Fibroblast of lung (primary cell): ENCODE results near the gene PPFIBP1. TPM values are rescaled to one million over a fixed set of nuclear protein-coding genes. Genes with fewer than 3 reads are reported as not detected.

Experiments
- DNase-seq, 2 donors: peaks; one replicate each; pipeline versions ENCODE4 v3.0.0 to v3.0.0-alpha.2; 2010; ENCODE audit warnings: low read depth in 2 of 2
- H2AFZ ChIP-seq: 2 replicates; pipeline ENCODE4 v1.5.1; 2012; ENCODE audit warnings: low read length, control low read depth, inconsistent platforms
- H3K27ac ChIP-seq: 2 replicates; pipeline ENCODE4 v1.5.1; 2011; ENCODE audit warnings: low read length, control low read depth; ENCODE audit not compliant: insufficient read depth
- H3K27me3 ChIP-seq: 2 replicates; pipeline ENCODE4 v1.5.1; 2011; ENCODE audit warnings: mild to moderate bottlenecking, low read length; ENCODE audit not compliant: control insufficient read depth, insufficient read depth
- H3K36me3 ChIP-seq: 2 replicates; pipeline ENCODE4 v1.5.1; 2011; ENCODE audit warnings: low read length; ENCODE audit not compliant: control insufficient read depth, insufficient read depth
- H3K4me1 ChIP-seq: 2 replicates; pipeline ENCODE4 v1.5.1; 2011; ENCODE audit warnings: low read length; ENCODE audit not compliant: control insufficient read depth, insufficient read depth; ENCODE audit errors: extremely low read depth
- H3K4me2 ChIP-seq: 2 replicates; pipeline ENCODE4 v1.5.1; 2011; ENCODE audit warnings: low read length, control low read depth; ENCODE audit not compliant: insufficient read depth; ENCODE audit errors: extremely low read depth
- H3K4me3 ChIP-seq, 4 experiments: fragments of 200-600 bp in 1 of 4; sonication (generic) in 1 of 4; replicated peaks in 1 of 4; 2 replicates each; pipeline ENCODE4 v1.5.1; 2011 to 2016; ENCODE audit warnings: low read length in 4 of 4, low read depth in 3 of 4, mild to moderate bottlenecking in 3 of 4, control low read depth in 2 of 4, inconsistent platforms in 1 of 4, mixed read lengths in 1 of 4; ENCODE audit not compliant: insufficient read depth in 1 of 4; ENCODE audit errors: control extremely low read depth in 1 of 4
- H3K79me2 ChIP-seq: 2 replicates; pipeline ENCODE4 v1.5.1; 2012; ENCODE audit warnings: mild to moderate bottlenecking, low read length, inconsistent platforms; ENCODE audit not compliant: control insufficient read depth, insufficient read depth
- H3K9ac ChIP-seq: 2 replicates; pipeline ENCODE4 v1.5.1; 2011; ENCODE audit warnings: mild to moderate bottlenecking, low read length, control low read depth; ENCODE audit not compliant: insufficient read depth
- H3K9me3 ChIP-seq: 2 replicates; pipeline ENCODE4 v1.5.1; 2012; ENCODE audit warnings: low read depth, low read length; ENCODE audit not compliant: control insufficient read depth, insufficient read depth
- H4K20me1 ChIP-seq: 2 replicates; pipeline ENCODE4 v1.5.1; 2011; ENCODE audit warnings: low read length; ENCODE audit not compliant: control insufficient read depth, insufficient read depth; ENCODE audit errors: extremely low read depth
- EZH2 ChIP-seq: IDR thresholded peaks from 2 replicates; pipeline ENCODE4 v1.5.1; 2012; ENCODE audit warnings: low read length, control low read depth, mild to moderate bottlenecking; ENCODE audit errors: missing control alignments
- polyA plus RNA-seq, 2 donors: library from polyadenylated mRNA; depleted of rRNA in 1 of 2; stranded (reverse) in 1 of 2; unstranded in 1 of 2; fragments of >200 nt; gene quantifications; 2 replicates each; pipeline ENCODE4 v1.2.1, GENCODE V29; 2011 to 2012; ENCODE audit warnings: missing spikeins in 1 of 2
- total RNA-seq: library from RNA; depleted of rRNA; stranded (reverse); fragments of >200 nt; gene quantifications from 2 replicates; pipeline ENCODE4 v1.2.1, GENCODE V29; 2014
- TF ChIP-seq, protein P1 (sequence below), 2 donors: IDR thresholded peaks in 1 of 2; conservative IDR thresholded peaks in 1 of 2; 1 replicate in 1 of 2; 2 replicates in 1 of 2; pipeline ENCODE4 v1.5.1; 2011 to 2012; ENCODE audit warnings: low read length in 2 of 2, control low read depth in 1 of 2, inconsistent platforms in 1 of 2, low read depth in 1 of 2, mild to moderate bottlenecking in 1 of 2

The PPFIBP1 gene
- total and polyA plus RNA-seq, 2 donors (not counting 1 experiment from before 2014, with no cell fraction given): 65.1 to 93.0 TPM

DNA sequence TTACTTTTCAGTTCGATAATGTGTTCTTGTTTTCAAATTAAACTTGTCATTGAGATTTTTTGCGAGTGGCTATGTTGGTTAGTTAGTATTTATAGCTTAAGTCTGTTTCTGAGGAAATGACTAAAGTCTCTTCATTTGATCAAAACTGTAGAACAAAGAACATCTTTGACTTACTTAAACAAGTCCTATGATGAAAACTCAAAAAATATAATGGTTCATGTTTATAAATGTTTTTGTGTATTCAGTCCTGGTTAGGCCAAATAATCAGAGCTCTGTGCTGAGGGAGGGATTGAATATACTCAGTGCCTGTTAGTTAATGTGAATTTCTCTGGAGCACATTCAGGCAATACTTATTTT, 51.7 kb downstream of the PPFIBP1 start:
- H2AFZ ChIP-seq: no peak overlapping the region
- H3K79me2 ChIP-seq: peaks cover 30% of the 10 kb centered on the region
- peaks cover 18% of the 10 kb centered on the region for H3K4me1 ChIP-seq
- no peaks in the 10 kb centered on the region for H3K27me3 ChIP-seq
- H3K36me3 ChIP-seq: peaks cover 1% of the 10 kb centered on the region
- TF ChIP-seq EZH2: no peak
- TF ChIP-seq, protein P1, sequence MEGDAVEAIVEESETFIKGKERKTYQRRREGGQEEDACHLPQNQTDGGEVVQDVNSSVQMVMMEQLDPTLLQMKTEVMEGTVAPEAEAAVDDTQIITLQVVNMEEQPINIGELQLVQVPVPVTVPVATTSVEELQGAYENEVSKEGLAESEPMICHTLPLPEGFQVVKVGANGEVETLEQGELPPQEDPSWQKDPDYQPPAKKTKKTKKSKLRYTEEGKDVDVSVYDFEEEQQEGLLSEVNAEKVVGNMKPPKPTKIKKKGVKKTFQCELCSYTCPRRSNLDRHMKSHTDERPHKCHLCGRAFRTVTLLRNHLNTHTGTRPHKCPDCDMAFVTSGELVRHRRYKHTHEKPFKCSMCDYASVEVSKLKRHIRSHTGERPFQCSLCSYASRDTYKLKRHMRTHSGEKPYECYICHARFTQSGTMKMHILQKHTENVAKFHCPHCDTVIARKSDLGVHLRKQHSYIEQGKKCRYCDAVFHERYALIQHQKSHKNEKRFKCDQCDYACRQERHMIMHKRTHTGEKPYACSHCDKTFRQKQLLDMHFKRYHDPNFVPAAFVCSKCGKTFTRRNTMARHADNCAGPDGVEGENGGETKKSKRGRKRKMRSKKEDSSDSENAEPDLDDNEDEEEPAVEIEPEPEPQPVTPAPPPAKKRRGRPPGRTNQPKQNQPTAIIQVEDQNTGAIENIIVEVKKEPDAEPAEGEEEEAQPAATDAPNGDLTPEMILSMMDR (conservative IDR thresholded peaks at IDR 0.05 in 1 of 2, IDR thresholded peaks at IDR 0.05 in 1 of 2; ENCODE audit: low read depth in 1 of 2, low read length in 2 of 2): no peak
- H3K4me2 ChIP-seq: peak overlapping the region; percentile 54
- no peak overlapping the region for H3K9ac ChIP-seq
- H4K20me1 ChIP-seq: no peaks in the 10 kb centered on the region
- H3K9me3 ChIP-seq: no peaks in the 10 kb centered on the region
- peak overlapping the region; percentile 31 for H3K27ac ChIP-seq
- DNase-seq: no peak
- H3K4me3 ChIP-seq: peak overlapping the region in 1 of 4 experiments; percentile 13

DNA sequence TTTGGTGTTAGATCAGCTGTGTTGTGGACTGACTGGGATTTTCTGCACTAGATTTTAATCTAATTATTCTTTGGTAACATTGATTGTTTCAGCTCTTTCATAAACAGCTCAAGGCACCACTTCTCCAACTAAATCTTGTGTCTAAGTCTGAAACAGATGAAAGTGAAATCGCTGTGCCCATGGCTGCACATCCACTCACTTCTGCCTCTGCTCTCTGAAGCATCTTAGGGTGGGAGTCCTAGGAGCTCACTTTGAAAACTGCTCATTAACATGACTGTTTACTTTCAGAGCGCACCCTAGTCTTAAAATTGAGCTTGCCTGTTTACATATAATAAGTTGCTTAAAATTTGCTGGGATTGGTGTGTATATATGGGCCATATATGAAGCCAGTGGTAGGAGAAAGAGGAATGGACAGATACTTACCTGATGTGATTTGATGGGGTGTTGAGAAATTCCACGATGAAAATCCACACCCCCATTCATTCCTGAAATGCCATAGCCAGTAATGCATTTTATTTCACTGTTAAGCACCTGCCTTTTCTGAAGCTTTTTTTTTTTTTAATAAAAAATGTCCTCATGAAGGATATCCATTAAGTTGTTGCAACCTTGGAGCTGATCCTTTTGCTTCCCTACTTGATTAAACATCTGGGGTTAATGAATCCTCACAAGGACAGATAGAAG, 52.8 kb downstream of the PPFIBP1 start:
- DNase-seq: peak in 1 of 2 donors; percentile 22
- no peaks in the 10 kb centered on the region for H4K20me1 ChIP-seq
- peaks cover 1% of the 10 kb centered on the region for H3K36me3 ChIP-seq
- H3K27me3 ChIP-seq: no peaks in the 10 kb centered on the region
- H2AFZ ChIP-seq: no peak overlapping the region
- peaks cover 18% of the 10 kb centered on the region for H3K4me1 ChIP-seq
- no peaks in the 10 kb centered on the region for H3K9me3 ChIP-seq
- H3K4me3 ChIP-seq: no peak overlapping the region
- TF ChIP-seq EZH2: no peak
- TF ChIP-seq, protein P1 (conservative IDR thresholded peaks at IDR 0.05 in 1 of 2, IDR thresholded peaks at IDR 0.05 in 1 of 2; ENCODE audit: low read depth in 1 of 2, low read length in 2 of 2): no peak
- H3K79me2 ChIP-seq: peaks cover 35% of the 10 kb centered on the region
- no peak overlapping the region for H3K4me2 ChIP-seq
- H3K9ac ChIP-seq: no peak overlapping the region
- H3K27ac ChIP-seq: no peak overlapping the region

DNA sequence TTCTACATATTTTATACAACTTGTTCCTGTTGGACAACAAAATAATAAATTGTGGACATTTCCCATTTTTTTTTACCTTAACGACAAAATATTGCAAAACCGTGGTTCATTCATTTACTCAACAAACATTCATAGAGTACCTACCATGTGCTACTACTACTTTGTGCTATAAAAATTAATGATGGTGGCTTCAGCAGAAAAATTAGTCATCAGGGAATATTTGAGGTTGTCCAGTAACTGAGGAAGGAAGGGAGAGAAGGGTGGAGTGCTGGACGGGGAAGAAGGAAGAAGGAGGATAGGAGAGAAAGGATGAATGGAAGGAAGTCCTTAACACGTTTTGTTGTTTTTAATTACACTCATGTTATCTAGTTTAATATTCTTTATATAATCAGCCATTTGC, 53.7 kb downstream of the PPFIBP1 start:
- no peak overlapping the region for H3K4me2 ChIP-seq
- peaks cover 17% of the 10 kb centered on the region for H3K4me1 ChIP-seq
- H3K36me3 ChIP-seq: peaks cover 1% of the 10 kb centered on the region
- no peak overlapping the region for H3K9ac ChIP-seq
- no peak overlapping the region for H2AFZ ChIP-seq
- H4K20me1 ChIP-seq: no peaks in the 10 kb centered on the region
- TF ChIP-seq, protein P1 (conservative IDR thresholded peaks at IDR 0.05 in 1 of 2, IDR thresholded peaks at IDR 0.05 in 1 of 2; ENCODE audit: low read depth in 1 of 2, low read length in 2 of 2): no peak
- no peak for TF ChIP-seq EZH2
- H3K27me3 ChIP-seq: no peaks in the 10 kb centered on the region
- H3K27ac ChIP-seq: no peak overlapping the region
- peak in 1 of 2 donors; percentile 32 for DNase-seq
- no peaks in the 10 kb centered on the region for H3K9me3 ChIP-seq
- no peak overlapping the region for H3K4me3 ChIP-seq
- peaks cover 34% of the 10 kb centered on the region for H3K79me2 ChIP-seq
